GM21717 (cell line): ENCODE results near the gene EPO.
"Not testable (repeated sequence)": the region's sequence is repeated elsewhere in the genome, so short reads cannot be mapped to it uniquely, and the experiment has no call there.

Experiments used
- ATAC-seq: cut with Tn5 transposase; IDR thresholded peaks from one replicate; pipeline ENCODE4 v1.9.1; 2021; ENCODE audit warnings: mild to moderate bottlenecking, moderate library complexity; ENCODE audit not compliant: unreplicated experiment

Gene EPO

DNA sequence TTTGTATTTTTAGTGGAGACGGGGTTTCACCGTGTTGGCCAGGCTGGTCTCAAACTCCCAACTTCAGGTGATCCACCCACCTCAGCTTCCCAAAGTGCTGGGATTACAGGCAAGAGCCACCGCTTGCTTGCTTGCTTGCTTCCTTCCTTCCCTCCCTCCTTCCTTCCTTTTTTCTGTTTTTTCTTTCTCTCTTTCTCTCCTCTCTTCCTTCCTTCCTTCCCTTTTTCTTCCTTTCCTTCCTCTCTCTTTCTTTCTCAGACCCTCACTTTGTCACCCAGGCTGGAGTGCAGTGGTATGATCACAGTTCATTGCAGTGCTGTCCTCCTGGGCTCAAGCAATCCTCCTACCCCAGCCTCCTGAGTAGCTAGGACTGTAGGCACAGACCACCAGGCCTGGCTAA, 19.2 kb upstream of the EPO start:
- not testable (repeated sequence) for ATAC-seq

DNA sequence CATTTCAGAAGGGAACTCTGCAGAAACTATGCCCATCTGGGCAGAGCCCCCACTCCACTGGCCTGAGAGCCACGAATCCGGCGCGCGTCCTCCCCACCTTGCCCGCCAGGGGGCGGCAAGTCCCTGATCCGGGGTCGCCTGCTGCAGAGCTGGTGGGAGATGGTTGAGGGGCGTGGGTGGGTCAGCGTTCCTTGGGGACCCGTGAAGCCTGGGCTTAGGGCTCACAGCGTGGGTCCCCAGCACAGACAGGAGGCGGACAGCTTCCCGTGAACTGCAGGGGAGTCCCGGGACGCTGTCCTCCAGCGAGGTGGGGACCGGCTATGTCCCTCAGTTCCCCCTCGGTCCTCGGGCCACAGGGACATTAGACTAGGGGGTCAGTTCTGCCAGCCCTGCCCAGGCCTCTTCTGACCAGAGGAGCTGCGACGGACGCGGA, 14.9 kb upstream of the EPO start:
- peak; percentile 53 for ATAC-seq

GRCh38 chr7:100705753-100706671, 14.3 kb upstream of the EPO start, which contains the start of gene POP7:
POP7 (plus strand) TSS chr7:100706121; CDS start chr7:100706831, 710 bp downstream.
- peak; percentile 82 for ATAC-seq

DNA sequence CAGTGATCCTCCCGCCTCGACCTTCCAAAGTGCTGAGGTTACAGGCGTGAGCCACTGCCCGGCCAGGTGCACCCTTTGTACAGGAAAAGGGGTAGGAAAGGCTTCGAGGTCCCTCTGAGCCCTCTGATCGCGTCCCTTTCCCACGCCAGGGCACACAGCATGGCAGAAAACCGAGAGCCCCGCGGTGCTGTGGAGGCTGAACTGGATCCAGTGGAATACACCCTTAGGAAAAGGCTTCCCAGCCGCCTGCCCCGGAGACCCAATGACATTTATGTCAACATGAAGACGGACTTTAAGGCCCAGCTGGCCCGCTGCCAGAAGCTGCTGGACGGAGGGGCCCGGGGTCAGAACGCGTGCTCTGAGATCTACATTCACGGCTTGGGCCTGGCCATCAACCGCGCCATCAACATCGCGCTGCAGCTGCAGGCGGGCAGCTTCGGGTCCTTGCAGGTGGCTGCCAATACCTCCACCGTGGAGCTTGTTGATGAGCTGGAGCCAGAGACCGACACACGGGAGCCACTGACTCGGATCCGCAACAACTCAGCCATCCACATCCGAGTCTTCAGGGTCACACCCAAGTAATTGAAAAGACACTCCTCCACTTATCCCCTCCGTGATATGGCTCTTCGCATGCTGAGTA, 13.5 kb upstream of the EPO start:
- no peak for ATAC-seq

DNA sequence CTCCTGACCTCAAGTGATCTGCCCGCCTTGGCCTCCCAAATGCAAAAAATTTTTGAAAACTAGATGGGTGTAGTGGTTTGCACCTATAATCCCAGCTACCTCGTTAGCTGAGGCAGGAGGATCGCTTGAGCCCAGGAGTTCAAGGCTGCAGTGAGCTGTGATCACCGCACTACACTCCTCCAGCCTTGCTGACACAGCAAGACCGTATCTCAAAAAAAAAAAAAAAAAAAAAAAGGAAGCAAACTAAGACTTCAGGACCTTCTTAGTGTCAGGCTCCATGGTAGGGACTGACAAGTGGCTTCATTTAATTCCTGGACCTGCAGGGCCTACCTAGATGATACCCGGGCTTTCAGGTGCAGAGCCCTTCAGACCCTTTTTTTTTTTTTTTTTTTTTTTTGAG, 11.9 kb upstream of the EPO start:
- no peak for ATAC-seq

- ATAC-seq: no peak
Observed at GRCh38 chr7:100710452-100710851, 9.8 kb upstream of the EPO start.

DNA sequence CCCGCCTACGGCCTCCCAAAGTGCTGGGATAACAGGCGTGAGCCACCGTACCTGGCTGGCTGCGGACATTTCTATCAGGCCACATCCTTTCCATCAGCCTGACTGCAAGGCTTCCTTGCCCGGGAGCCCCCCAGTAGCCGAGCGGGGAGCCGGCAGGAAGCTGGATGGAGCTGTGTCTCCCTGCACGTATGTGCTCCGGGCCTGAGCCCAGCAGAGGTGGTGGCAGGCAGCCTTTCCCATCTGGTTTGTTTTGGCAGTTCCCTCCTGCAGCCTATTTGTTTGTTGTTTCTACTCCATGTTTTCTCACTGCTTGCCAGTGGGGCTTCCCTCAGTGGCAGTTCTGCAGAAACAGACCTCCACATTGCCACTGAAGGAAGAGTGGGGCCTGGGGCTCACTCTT, 8.9 kb upstream of the EPO start:
- ATAC-seq: no peak

DNA sequence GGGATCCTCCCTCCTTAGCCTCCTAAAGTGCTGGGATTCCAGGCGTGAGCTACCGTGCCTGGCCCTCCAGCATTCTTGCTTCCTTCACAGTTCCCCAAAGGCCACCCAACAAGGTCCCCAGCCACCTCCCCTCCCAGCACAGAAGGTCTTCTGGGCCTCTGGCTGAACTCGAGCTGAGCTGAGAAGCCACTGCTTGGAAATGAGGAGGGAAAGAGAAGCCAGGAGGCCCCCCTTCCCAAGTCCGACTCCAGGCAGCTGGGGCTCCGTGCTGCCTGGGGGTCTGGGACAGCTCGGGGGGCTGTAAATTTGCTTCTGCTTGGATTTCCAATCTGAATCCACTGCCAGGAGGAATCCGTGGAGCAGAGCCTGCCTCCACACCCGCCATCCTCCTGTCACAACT, 5.5 kb upstream of the EPO start:
- ATAC-seq: no peak

DNA sequence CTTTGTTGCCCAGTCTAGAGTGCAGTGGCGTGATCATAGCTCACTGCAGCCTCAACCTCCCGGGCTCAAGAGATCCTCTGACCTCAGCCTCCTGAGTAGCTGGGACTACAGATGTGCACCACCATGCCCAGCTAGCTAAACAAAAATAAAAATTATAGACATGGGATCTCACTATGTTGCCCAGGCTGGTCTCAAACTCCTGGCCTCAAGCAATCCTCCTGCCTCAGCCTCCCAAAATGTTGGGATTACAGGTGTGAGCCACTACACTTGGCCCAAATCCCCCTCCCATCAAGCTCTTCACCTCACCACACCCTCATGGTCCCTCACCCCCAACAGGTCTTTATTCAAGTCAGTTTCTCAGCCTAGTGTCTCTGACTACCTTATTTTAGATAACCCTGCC, 3.2 kb upstream of the EPO start:
- not testable (repeated sequence) for ATAC-seq

GRCh38 chr7:100719523-100720278, 567 bp upstream of the EPO start:
- ATAC-seq: no peak

GRCh38 chr7:100720671-100721504, 620 bp downstream of the EPO start:
- ATAC-seq: no peak

- ATAC-seq: no peak
Observed at GRCh38 chr7:100721505-100721812, 1.2 kb downstream of the EPO start.

DNA sequence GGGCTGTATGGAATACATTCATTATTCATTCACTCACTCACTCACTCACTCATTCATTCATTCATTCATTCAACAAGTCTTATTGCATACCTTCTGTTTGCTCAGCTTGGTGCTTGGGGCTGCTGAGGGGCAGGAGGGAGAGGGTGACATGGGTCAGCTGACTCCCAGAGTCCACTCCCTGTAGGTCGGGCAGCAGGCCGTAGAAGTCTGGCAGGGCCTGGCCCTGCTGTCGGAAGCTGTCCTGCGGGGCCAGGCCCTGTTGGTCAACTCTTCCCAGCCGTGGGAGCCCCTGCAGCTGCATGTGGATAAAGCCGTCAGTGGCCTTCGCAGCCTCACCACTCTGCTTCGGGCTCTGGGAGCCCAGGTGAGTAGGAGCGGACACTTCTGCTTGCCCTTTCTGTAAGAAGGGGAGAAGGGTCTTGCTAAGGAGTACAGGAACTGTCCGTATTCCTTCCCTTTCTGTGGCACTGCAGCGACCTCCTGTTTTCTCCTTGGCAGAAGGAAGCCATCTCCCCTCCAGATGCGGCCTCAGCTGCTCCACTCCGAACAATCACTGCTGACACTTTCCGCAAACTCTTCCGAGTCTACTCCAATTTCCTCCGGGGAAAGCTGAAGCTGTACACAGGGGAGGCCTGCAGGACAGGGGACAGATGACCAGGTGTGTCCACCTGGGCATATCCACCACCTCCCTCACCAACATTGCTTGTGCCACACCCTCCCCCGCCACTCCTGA, 2.4 kb downstream of the EPO start:
- ATAC-seq: no peak

DNA sequence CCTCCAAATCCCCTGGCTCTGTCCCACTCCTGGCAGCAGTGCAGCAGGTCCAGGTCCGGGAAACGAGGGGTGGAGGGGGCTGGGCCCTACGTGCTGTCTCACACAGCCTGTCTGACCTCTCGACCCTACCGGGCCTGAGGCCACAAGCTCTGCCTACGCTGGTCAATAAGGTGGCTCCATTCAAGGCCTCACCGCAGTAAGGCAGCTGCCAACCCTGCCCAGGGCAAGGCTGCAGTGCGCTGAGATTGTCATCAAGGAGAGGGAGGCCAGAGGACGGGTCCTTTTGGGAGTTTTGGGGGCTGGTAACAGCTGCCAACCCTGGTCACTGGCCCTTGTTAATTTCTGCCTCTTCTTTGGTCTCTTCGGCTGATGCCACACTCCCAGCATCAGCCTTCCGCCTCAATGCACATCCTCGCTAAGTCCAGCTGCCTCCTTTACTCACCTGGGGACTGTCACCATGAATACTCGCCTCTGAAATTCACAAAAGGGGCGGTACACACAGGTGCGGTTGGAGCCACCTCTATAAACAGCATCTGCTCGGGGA, 3.5 kb downstream of the EPO start:
- ATAC-seq: no peak

GRCh38 chr7:100724364-100724763, 4.1 kb downstream of the EPO start:
- ATAC-seq: not testable (repeated sequence)

DNA sequence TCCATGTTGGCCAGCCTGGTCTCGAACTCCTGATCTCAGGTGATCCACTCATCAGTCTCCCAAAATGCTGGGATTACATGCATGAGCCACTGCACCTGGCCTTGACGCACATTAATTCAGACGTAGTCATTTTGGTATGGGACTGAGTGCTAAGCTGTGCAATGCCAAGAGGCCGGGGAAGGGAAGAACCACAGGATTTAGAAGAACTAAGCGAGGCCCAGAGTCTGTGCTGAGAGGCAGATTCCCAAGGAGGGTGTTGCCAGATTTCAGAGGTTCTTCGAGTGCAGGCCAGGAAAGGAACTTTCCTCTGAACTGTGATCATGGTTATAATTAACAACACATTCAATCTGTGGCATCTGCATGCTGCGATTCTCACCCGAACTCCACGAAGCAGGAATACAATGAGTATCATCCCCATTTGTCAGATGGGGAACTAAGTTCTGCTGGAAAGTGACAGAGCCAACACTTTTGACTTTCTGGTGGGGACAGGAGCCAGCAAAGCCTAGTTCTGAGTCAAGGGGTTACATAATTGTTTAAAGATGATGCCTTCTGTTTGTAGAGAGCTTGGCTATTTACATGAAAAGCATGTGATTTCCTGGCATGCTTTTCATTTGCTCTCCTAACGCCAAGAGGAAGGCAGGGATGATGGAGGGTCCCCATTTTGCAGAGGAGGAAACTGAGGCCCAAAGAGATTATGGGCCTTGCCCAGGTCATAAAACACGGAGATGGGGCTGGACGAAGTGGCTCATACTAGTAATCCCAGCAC, 6.9 kb downstream of the EPO start:
- no peak for ATAC-seq

GRCh38 chr7:100728196-100728595, 7.9 kb downstream of the EPO start:
- ATAC-seq: no peak

DNA sequence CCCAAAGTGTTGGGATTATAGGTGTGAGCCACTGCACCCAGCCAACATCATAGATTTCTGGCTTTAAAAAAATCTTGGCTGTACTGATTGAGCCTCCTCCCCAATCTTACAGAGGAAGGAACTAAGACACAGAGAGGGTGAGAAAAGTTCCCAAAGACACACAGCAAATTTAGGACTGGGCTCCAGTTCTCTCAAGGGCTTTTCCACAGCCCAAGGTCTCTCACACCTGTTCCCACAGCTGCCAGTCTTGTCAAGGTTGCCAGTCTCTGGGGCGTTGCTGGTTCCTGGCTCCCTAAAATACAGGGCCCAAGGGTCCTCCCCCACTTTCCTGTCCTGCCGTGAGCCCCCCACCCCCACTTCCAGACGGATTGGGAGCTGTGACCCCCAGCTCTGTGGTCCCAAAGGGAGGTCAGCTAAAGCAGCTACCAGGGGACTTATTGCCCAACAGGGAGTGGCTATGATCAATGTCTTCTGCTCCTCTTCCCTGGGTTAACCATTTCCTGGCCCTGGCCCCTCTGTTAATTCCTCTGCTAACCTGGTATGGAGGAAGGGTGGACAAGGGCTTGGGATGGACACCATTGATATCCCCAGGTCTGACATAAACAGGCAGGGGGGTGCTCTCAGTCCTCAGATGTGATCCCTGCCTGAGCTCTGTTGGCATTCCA, 10.0 kb downstream of the EPO start:
- no peak for ATAC-seq
